ENCODE results near the gene PRKCA.

GRCh38 chr17:66422186-66422585 lies 119.8 kb downstream of the PRKCA start:
- TF ChIP-seq CTCF (IDR thresholded peaks at IDR 0.05) (no peak), ZNF232 (CRISPR knock-in tag; IDR thresholded peaks at IDR 0.05) (no peak), MYBL2 (CRISPR knock-in tag; IDR thresholded peaks at IDR 0.05) (no peak), NR3C1 (CRISPR knock-in tag; conservative IDR thresholded peaks at IDR 0.05; ENCODE audit: low read depth) (no peak), MAX (CRISPR knock-in tag; IDR thresholded peaks at IDR 0.05) (no peak), RELA (CRISPR knock-in tag; IDR thresholded peaks at IDR 0.05; ENCODE audit: borderline replicate concordance) (no peak), ZNF121 (CRISPR knock-in tag; IDR thresholded peaks at IDR 0.05) (no peak), STAT6 (CRISPR knock-in tag; conservative IDR thresholded peaks at IDR 0.05; ENCODE audit: low read depth) (no peak), ELF4 (CRISPR knock-in tag; IDR thresholded peaks at IDR 0.05; ENCODE audit: low read depth) (no peak), MXD4 (CRISPR knock-in tag; IDR thresholded peaks at IDR 0.05; ENCODE audit: borderline replicate concordance) (no peak)

Measured in WTC11 (cell line).